GM15510 (cell line): ENCODE measurements around the gene DNAJB11.

Experiments used
- POLR2A ChIP-seq: IDR thresholded peaks from 3 replicates; pipeline ENCODE4 v1.6.1; 2011; ENCODE audit warnings: borderline replicate concordance; ENCODE audit not compliant: insufficient read length; ENCODE audit errors: extremely low read depth

The DNAJB11 gene

GRCh38 chr3:186582541-186582940 lies 12.0 kb downstream of the DNAJB11 start:
- TF ChIP-seq POLR2A, result no peak

- TF ChIP-seq POLR2A, result no peak
Observed at GRCh38 chr3:186583831-186584230, 13.3 kb downstream of the DNAJB11 start.

GRCh38 chr3:186587183-186587582 lies 16.7 kb downstream of the DNAJB11 start:
- no peak for TF ChIP-seq POLR2A

- TF ChIP-seq POLR2A, result no peak
Observed at GRCh38 chr3:186588632-186589031, 18.1 kb downstream of the DNAJB11 start.

GRCh38 chr3:186589121-186589520 lies 18.6 kb downstream of the DNAJB11 start:
- TF ChIP-seq POLR2A, result no peak

GRCh38 chr3:186589856-186590579 lies 19.5 kb downstream of the DNAJB11 start:
- no peak for TF ChIP-seq POLR2A

GRCh38 chr3:186590580-186591295 lies 20.2 kb downstream of the DNAJB11 start:
- no peak for TF ChIP-seq POLR2A

GRCh38 chr3:186592682-186593081 lies 22.2 kb downstream of the DNAJB11 start:
- TF ChIP-seq POLR2A, result no peak

- no peak for TF ChIP-seq POLR2A
Observed at GRCh38 chr3:186593862-186594261, 23.3 kb downstream of the DNAJB11 start.

- no peak for TF ChIP-seq POLR2A
Observed at GRCh38 chr3:186594591-186595113, 24.1 kb downstream of the DNAJB11 start.

GRCh38 chr3:186596568-186597287 lies 26.2 kb downstream of the DNAJB11 start:
- TF ChIP-seq POLR2A, result no peak

- TF ChIP-seq POLR2A, result no peak
Observed at GRCh38 chr3:186598108-186598784, 27.7 kb downstream of the DNAJB11 start.

- TF ChIP-seq POLR2A, result no peak
Observed at GRCh38 chr3:186598794-186599141, 28.2 kb downstream of the DNAJB11 start.

GRCh38 chr3:186599142-186599784 lies 28.7 kb downstream of the DNAJB11 start:
- TF ChIP-seq POLR2A, result no peak
